Stimulated activated CD8-positive, alpha-beta memory T cell treated with anti-CD3 and anti-CD28 coated beads, Interleukin-15, amount 100 ng/mL, for 48 hours (primary cell): ENCODE measurements around the gene GATAD2B.
A peak's percentile ranks its signal among the peaks of the same experiment; 100 is the strongest.

Experiments
- DNase-seq, 2 donors: peaks; one replicate each; pipeline ENCODE4 v3.0.0-alpha.2; 2020; ENCODE audit warnings: low read depth in 2 of 2

Gene GATAD2B

GRCh38 chr1:153951801-153952200 lies 29.0 kb upstream of the GATAD2B start:
- no peak for DNase-seq

GRCh38 chr1:153951183-153951582 lies 28.4 kb upstream of the GATAD2B start:
- DNase-seq, result no peak

- peak; percentile 67 to 68 for DNase-seq
Observed at GRCh38 chr1:153946622-153947241, 24.0 kb upstream of the GATAD2B start, which contains the start of gene DENND4B. DENND4B (minus strand) TSS chr1:153946718; CDS start chr1:153944374, 2,344 bp downstream.

GRCh38 chr1:153945795-153946621 lies 23.2 kb upstream of the GATAD2B start:
- DNase-seq, result peak; percentile 62 to 70

- peak; percentile 66 for DNase-seq
Observed at GRCh38 chr1:153945131-153945794, 22.5 kb upstream of the GATAD2B start.

GRCh38 chr1:153944827-153945117 lies 22.0 kb upstream of the GATAD2B start:
- no peak for DNase-seq

- DNase-seq, result no peak
Observed at GRCh38 chr1:153944005-153944826, 21.4 kb upstream of the GATAD2B start.

GRCh38 chr1:153942766-153943549 lies 20.2 kb upstream of the GATAD2B start:
- DNase-seq, result no peak

- no peak for DNase-seq
Observed at GRCh38 chr1:153941826-153942725, 19.3 kb upstream of the GATAD2B start.

- no peak for DNase-seq
Observed at GRCh38 chr1:153940756-153941155, 18.0 kb upstream of the GATAD2B start.

GRCh38 chr1:153939476-153939875 lies 16.7 kb upstream of the GATAD2B start:
- no peak for DNase-seq

- DNase-seq, result no peak
Observed at GRCh38 chr1:153938996-153939395, 16.2 kb upstream of the GATAD2B start.

- DNase-seq, result no peak
Observed at GRCh38 chr1:153937331-153937730, 14.6 kb upstream of the GATAD2B start.

GRCh38 chr1:153936011-153936802 lies 13.4 kb upstream of the GATAD2B start:
- no peak for DNase-seq

GRCh38 chr1:153934746-153935145 lies 12.0 kb upstream of the GATAD2B start:
- no peak for DNase-seq

- no peak for DNase-seq
Observed at GRCh38 chr1:153933955-153934354, 11.2 kb upstream of the GATAD2B start.

- no peak for DNase-seq
Observed at GRCh38 chr1:153933430-153933829, 10.7 kb upstream of the GATAD2B start.

GRCh38 chr1:153932156-153933131 lies 9.7 kb upstream of the GATAD2B start:
- DNase-seq, result no peak
